H1 (cell line): ENCODE measurements around the gene TNIP1.

ENCODE experiments used
- POLR2A ChIP-seq, 2 experiments: IDR thresholded peaks; 1 replicate in 1 of 2; 2 replicates in 1 of 2; pipeline ENCODE4 v1.6.1; 2011; ENCODE audit warnings: low read depth in 2 of 2, low read length in 2 of 2, mild to moderate bottlenecking in 2 of 2; ENCODE audit errors: control extremely low read depth in 1 of 2
- TF ChIP-seq, protein P1 (sequence below), 3 experiments: IDR thresholded peaks; 1 replicate in 2 of 3; 2 replicates in 1 of 3; pipeline versions ENCODE4 v1.5.1 to v1.6.1; 2011; ENCODE audit warnings: low read length in 3 of 3, mild to moderate bottlenecking in 3 of 3, inconsistent platforms in 2 of 3, low read depth in 1 of 3, moderate library complexity in 1 of 3; ENCODE audit not compliant: insufficient read depth in 1 of 3; ENCODE audit errors: control extremely low read depth in 1 of 3

DNA sequence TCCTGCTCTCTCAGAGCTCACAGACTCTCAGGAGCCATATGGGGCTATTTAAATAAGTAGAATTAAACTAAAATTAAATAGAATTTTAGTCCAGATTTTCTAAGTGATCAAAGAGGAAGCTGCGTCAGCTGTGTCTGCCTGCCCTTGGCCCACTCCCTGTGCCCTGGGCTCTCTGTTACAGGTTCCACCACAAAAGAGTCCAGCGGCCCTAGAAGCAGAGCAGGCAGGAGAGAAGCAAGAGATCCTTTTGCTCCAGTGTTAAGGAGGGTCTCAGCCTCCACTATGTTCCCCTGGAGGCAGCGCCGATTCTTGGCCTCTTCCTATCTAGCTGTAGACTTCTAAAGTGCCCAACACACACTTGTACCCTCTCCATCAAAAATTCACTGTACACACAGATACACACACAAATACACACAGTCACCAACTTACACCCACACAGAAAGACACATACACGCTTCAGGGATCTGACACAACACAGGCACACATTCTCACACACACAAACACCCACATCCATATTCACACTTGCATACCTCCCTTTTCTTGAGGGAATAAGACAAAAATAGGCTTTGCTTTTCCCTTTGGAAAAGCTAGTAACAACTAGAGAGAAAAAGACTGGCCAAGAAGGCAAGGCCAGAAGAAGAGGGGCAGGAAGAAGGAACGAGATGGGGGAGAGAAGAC lies 5.5 kb upstream of the TNIP1 start:
- TF ChIP-seq POLR2A (IDR thresholded peaks at IDR 0.05; ENCODE audit: control extremely low read depth in 1 of 2, low read depth in 2 of 2, low read length in 2 of 2) = no peak
- TF ChIP-seq, protein P1, sequence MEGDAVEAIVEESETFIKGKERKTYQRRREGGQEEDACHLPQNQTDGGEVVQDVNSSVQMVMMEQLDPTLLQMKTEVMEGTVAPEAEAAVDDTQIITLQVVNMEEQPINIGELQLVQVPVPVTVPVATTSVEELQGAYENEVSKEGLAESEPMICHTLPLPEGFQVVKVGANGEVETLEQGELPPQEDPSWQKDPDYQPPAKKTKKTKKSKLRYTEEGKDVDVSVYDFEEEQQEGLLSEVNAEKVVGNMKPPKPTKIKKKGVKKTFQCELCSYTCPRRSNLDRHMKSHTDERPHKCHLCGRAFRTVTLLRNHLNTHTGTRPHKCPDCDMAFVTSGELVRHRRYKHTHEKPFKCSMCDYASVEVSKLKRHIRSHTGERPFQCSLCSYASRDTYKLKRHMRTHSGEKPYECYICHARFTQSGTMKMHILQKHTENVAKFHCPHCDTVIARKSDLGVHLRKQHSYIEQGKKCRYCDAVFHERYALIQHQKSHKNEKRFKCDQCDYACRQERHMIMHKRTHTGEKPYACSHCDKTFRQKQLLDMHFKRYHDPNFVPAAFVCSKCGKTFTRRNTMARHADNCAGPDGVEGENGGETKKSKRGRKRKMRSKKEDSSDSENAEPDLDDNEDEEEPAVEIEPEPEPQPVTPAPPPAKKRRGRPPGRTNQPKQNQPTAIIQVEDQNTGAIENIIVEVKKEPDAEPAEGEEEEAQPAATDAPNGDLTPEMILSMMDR (IDR thresholded peaks at IDR 0.05; ENCODE audit: control extremely low read depth in 1 of 3, insufficient read depth in 1 of 3, low read depth in 1 of 3, low read length in 3 of 3) = no peak
